ENCODE results near the gene MIS18A.
"Not testable (repeated sequence)": the region's sequence is repeated elsewhere in the genome, so short reads cannot be mapped to it uniquely, and the experiment has no call there.

Gene MIS18A

DNA sequence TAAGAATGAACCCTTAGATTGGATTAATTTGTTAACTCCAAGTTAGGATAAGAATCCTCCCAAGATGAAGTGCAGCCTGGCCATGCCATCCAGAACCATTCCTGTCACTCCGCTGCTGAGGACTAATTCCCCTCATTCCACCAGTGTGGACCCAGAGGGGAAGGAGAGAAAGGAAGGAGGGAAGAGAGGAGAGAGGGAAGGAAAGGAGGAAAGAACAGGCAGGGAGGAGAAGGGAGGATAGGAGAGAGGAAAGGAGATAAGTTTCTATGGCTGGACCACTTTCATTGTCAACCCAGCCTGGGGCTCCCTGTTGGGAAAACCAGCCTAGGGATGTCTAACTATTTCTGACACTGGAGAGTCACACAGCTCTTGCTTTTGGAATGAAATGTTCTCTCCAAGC is 24.5 kb upstream of the MIS18A start:
- FAIRE-seq: no peak

DNA sequence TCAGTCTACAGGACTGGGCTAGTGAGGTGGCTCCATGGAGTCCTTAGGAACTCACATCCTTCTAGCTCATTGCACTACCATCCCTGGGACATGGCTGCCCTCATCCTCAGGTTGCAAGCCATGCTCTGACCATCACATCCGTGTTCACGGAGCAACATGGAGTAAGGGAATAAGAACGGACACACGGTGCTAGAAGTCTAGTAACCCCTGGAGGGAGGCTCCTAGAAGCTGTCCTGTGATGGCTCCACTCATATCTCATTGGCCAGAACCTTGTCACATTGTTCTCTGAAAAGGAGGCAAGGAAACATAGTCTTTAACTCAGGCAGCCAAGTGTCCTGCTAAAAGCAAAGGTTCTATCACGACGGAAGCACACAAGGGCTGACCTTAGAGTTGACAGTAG is 23.7 kb upstream of the MIS18A start:
- no peak for FAIRE-seq

DNA sequence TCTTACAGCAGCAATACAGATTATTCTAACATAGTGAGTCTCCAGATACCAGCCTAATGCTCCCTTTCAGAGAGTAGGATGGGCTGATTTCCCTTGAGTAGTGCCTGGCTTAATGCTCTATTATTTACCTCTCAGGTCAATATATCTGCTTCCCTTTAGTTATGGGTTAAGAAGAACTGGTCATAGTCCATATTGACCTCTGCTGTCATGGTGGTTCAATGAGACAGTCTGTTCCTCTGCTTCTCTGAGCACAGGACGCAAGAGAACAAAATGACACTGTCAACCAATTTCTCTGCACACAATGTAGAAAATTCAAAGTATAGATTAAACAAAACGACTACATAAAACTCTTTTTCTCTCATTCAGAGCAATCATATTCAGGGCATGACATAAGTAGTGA is 22.7 kb upstream of the MIS18A start:
- FAIRE-seq: no peak

DNA sequence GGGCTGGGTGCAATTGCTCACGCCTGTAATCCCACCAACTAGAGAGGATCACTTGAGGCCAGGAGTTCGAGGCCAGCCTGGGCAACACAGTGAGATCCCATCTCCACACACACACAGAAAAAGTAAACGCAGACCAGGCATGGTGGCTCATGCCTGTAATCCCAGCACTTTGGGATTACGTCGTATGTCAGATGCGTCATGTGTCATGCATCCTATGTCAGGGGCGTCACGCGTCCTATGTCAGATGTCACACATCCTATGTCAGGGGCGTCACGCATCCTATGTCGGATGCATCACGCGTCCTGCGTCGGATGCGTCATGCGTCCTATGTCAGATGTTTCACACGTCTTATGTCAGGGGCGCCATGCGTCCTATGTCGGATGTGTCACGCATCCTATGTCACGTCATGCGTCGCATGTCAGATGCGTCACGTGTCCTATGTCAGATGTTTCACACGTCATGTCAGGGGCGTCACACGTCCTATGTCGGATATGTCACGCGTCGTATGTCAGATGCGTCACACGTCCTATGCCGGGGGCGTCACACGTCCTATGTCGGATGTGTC is 21.4 kb upstream of the MIS18A start:
- FAIRE-seq: no peak

DNA sequence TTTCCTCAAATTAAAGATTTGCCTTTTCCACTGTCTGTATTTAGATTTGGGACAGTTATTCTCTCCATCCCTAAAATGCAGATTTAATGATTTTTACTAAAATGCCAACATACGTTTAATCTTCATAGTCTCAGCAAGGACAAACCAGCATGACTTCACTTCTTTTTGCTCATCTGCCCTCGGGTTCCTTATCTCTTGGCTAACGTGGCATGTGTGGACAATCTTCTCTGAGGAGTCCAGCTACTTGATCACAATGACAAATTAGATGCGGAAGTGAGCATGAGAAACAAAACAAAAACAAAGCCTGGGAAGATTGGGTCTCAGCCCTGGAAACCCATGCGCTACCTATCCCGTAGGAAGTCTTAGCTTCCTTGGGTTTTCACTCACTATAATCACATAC is 20.8 kb upstream of the MIS18A start:
- no peak for FAIRE-seq

DNA sequence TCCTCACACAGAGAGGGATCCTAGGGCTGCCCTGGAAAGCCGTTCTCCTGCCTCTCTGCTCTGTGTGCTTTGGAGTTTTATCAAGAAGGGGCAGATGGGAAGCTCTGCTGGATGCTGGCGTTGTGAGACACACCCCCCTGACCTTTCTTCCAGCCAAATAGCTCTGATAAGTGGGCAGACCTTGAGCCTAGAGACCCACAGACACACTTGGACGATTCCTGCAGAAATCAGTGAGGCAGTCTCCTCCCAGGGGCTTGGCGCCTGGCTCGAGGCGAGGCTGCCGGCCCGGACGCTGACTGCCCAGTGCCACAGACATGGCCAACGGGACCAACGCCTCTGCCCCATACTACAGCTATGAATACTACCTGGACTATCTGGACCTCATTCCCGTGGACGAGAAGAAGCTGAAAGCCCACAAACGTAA is 19.8 kb upstream of the MIS18A start, which contains the start of gene MRAP:
Gene MRAP, plus strand, starts transcription at position 198 of the 424 bp plus-strand sequence. Its CDS starts 117 bp downstream, at position 315.
- FAIRE-seq: no peak

DNA sequence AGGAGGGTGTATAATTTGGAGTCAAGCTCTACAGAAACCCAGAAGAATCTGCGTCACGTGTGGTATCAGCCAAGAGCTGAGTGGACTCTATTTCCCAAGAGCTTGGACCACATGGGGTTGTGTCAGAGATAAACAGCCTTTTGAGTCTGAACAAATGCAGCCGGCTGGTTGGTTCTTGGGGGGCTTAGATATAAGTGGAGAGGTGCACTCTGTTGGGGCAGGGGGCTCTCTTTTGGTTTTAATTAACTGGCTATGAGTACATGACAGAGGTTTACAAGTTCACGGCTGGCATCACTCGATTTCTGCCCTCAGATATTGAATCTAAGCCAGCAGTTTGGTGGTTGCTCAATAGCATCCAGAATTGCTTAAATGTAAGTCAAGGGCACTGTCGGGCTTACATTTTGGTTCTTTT is 19.3 kb upstream of the MIS18A start:
- FAIRE-seq: no peak

DNA sequence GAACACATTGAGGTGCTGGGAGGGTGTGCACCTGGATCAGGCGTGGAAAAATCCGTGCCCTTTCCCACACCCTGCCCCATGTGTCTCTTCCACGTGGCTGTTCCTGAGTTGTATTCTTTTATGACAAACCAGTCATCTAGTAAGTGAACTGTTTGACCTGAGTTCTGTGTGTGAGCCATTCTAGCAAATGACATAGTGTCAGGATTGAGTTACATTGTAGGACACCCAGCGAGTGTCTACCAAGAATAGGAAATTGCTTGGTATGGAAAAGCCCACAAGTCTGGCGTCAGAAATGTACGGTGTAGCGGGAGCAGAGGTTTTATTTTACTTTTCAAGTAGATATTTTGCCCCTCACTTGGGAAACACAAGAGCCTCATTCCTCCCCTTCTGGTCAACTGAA is 18.6 kb upstream of the MIS18A start:
- no peak for FAIRE-seq

DNA sequence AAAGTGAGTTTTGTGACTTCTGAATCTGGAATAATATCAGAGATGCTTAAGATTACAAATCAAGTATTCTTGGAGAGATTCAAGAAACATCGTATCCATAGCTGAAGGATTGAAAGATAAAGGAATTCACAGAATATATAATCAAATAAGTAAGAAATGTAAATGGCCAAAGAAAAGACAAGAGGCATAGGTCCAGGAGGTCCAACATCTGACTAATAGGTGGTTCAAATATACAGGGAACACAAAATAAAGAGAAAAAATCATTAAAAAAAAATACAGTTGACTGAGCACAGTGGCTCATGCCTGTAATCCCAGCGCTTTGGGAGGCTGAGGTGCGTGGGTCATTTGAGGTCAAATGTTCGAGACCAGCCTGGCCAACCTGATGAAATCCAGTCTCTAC is 6.6 kb upstream of the MIS18A start:
- no peak for FAIRE-seq

DNA sequence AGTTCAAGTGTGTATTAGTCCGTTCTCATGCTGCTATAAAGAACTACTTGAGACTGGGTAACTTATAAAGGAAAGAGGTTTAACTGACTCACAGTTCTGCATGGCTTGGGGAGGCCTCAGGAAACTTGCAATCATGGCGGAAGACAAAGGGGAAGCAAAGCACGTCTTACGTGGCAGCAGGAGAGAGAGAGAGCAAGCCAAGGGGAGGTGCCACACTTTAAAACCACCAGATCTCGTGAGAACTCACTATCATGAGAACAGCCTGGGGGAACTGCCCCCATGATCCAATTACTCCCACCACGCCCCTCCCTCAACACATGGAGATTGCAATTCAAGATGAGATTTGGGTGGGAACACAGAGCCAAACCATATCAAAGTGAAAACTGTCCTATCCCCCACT is 4.1 kb upstream of the MIS18A start:
- FAIRE-seq: no peak

DNA sequence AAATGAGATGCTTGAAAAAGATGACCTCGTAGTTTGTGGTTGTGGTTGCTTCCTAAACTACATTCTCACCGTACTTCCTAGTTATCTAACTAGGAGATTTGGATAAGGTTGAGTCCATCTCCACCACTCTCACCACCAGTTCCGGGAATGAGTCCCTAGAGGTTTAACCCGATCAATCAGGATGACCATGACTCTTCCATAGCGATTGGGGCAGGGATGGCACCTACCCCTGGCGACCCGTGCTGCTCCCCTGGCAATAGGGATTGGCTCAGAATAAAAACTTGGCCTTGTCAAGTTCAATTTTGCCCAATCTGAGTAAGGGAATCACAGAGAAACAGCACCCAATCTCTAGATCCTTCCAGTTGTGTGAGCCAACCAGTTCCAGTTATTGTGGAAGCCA is 2.7 kb upstream of the MIS18A start:
- FAIRE-seq: no peak

DNA sequence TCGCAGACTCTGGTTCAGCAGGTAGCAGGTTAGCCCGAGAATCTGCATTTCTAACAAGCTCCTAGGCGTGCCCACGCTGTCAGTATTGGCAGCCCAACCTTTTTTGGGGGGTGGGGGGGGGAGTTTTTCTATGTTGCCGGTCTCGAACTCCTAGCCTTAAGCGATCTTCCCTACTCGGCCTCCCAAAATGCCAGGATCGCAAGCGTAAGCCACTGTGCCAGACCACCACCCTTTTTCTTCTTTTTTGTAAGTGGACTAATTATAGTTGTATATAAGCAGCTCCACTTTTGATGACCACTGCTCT is 480 bp upstream of the MIS18A start:
- FAIRE-seq: no peak

DNA sequence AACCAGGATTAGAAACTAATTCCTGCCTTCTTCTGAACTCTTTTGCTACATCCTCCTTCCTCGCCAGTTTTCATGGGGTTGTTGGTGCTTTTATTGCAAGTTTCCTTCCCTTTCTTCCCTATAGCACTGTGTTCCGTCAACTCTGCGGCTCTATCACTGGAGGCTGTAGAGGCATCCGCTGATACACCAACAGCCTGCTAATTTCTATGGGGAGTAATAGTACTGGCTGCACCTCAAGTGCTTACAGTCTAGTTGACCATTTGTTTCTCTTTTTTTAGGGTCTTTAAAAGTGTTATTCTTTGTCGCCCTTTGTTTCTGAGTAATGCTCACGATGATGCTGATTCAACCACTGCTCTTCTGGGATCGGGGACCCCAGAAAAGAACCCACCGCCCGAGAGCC is 746 bp downstream of the MIS18A start:
- no peak for FAIRE-seq

DNA sequence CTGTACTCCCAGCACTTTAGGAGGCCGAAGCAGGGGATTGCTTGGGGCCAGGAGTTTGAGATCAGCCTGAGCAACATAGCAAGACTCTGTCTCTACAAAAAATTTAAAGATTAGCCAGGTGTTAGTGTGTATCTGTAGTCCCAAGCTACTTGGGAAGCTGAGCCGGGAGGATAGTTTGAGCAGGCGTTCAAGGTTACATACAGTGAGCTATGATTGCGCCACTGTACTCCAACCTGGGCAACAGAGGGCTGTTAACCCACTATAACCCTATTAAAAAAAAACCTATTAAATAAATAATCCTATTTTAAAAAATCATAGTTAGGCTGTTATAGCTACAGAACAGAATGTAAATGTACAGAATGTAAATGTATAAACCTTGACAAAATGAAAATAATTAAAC is 2.2 kb downstream of the MIS18A start:
- no peak for FAIRE-seq

DNA sequence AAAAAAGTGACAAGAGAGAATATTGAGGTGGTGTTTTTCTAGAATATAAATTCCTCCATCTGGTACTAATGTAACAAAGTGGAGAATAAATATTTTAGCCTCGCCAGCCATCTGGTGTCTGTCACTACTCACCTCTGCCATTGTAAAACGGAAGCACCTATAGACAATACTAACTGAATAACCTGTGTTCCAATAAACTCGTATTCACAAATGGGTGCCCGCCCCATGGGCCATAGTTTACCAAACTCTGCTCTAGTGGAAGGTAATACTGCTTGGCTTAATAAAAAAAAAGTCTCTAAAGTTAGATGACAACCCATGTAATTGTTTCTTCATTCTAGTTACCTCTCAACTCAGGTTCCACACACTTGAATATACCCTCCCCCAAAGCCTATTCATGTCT is 8.1 kb downstream of the MIS18A start:
- FAIRE-seq: no peak

DNA sequence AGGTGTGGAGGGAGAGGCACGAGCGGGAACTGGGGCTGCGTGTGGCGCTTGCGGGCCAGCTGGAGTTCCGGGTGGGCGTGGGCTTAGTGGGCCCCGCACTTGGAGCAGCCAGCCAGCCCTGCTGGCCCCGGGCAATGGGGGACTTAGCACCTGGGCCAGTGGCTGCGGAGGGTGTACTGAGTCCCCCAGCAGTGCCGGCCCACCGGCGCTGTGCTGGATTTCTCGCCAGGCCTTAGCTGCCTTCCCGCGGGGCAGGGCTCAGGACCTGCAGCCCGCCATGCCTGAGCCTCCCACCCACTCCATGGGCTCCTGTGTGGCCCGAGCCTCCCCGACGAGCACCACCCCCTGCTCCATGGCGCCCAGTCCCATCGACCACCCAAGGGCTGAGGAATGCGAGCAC is 13.5 kb downstream of the MIS18A start:
- not testable (repeated sequence) for FAIRE-seq

DNA sequence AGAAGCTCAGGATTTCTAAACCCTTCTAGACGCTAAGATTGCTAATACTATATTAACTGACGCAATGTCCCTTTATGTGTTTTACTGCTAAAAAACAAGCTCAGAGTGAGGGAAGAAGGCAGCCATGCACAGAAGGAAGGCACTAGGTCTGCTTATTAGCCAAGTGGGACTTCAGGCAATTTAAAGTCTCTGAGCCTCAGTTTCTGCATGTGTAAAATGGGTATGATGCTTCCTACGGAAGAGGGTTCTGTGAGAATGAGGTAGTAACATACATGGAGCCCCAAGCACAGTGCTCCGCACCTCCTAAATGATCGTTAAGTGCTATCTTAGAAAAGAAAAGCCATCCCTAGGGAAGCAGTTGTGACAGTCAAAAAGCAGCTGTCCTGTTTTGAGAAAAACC is 16.9 kb downstream of the MIS18A start:
- FAIRE-seq: no peak

DNA sequence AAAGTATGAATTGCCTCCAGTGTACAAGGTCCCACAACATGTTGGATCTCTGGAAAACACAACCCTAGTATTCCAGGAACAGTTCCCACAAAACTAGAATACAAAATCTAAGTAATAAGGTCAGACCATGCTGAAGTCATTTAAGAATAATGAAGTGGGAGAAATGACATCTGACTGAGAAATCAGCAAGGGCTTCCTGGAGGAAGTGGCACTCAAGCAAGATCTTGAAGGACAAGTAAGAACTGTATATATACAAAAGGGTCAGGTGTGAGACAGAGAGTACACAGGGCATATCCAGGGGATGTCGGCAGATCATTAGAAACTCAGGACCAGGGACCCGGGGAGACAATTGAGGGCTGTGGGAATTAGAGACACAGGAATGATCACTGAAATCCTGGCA is 18.7 kb downstream of the MIS18A start:
- FAIRE-seq: no peak

DNA sequence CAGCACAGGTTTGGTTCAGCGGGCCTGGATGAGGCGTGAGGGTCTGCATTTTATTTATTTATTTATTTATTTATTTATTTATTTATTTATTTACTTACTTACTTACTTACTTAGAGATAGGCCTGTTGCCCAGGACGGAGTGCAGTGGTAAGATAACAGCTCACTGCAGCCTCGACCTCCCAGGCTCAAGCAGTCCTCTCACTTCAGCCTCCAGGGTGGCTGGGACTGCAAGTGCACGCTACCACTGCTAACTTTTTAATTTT is 20.1 kb downstream of the MIS18A start:
- not testable (repeated sequence) for FAIRE-seq

DNA sequence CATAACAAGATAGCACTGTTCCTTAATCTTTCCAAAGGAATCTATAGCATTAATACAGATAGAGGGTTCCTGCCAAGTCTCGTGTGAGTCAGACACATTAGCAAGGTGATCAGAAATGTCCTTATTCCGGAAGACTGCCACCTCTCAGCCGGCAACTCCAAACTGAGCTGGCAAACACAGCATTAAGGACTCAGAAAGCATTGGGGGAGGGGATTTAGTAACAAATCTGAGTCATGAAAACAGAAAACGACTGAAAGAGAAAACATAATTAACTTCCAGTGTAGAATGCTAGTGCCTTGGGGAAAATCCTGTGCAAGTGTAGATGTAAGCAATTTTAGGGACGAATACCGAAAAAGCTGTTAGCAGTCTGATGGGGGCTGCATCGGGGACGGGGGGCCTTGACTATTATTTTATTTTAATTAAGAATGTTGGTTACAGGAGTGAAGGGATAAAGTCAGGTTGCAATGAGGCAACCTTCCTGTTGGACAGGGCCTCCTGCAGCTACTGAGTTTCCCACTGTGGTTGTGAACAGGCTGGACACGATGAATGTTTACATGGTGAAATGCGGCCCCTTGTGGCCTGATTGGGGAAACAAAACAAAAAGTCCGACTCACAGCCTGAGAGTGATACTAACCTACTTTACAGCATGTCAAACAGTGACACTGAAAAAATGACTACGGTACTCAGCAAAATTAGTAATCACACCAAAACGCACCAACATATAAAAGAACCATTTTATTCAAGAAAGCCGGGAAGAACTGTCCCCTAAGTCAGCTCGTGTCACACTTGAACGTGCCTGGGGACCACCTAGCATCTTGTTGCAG is 20.7 kb downstream of the MIS18A start:
- FAIRE-seq: no peak

DNA sequence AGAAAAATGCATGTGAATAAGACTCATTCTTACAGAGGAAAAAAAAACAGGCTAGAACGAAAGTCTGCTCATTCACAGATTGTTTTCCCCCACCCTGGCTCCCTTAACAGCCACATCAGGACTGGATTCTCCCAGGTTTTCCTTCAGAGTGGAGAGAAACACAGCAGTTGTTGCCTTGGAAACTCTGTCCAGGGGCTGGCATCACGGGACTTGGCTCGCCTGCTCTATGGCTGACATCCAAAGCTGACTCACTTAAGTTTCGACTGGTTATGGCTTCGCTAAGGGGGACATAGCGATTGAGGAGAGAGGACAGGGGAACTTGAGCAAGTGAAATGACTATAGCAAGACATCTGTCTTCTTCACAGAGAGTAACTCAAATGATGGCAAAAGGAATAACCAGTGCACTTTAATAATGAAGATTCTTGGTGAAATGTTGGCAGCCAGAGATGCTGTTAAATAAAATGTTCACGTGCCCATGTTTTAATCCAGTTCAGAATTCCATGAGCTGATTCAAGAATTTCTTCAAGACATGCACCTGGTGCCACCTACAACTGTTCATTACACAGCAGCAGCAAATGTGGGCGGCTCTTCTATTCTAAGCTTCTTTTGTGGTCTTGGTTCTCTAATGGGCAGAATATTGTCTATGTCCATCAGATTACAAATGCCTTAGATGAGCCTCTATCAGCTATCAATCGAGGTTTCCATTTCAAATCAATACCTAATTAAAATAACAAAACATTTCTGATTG is 21.8 kb downstream of the MIS18A start:
- no peak for FAIRE-seq

DNA sequence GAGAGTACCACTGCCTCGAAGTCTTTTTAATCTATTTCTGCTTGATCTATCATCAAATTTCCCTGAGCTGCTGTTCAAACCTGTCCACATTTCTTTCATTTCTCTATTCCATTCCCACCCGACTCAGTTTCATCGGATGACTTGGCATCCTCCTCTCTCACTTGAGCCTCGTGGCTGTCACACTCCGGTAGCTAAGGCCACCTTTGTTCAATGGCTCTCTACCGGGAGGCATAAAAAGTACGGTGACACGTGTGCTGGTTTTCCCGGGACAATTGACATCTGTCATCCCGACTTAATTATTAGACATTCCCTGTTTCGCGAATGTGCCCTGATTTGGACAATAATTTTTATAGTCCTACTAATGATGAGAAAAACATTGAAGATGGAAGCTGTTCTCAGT is 22.6 kb downstream of the MIS18A start:
- no peak for FAIRE-seq

DNA sequence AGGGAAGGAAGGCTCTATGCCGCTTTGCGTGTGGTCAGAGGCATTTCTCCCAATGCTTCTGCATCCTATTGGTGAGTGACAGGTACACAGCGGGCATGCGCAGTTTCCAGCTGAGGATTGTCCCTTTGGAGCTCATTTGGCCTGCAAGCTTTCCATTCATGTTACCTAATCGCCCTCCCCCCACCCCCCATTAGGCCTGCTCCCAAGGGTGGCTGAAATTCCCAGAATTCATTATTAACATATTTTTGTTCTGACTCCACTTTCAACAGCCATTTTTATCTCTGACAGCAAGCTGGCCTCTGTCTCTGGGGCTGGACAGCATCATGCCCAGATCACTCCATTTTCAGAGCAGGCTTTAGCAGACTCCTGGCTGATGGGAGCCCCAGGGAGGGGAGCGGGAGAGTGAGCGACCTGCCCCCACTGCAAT is 25.6 kb downstream of the MIS18A start:
- no peak for FAIRE-seq

DNA sequence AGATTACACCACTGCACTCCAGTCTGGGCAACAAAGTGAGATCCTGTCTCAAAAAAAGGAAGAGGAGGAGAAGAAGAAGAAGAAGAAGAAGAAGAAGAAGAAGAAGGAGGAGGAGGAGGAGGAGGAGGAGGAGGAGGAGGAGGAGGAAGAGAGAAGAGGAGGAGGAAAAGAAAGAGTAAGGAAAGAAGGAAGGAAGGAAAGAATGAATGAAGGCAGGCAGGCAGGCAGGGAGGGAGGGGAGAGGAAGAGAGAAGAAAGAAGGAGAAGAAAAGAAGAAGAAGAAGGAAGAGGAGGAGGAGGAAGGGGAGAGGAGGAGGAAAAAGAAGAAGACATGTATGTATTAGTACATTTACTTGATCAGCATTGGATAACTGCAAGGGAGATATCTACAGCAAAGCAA is 26.7 kb downstream of the MIS18A start:
- no peak for FAIRE-seq
